ENCODE data around the gene AADACL4. TPM values are rescaled to one million over a fixed set of nuclear protein-coding genes. Genes with fewer than 3 reads are reported as not detected.

The AADACL4 gene
- total and polyA plus RNA-seq, 9 of the 15 experiments (the other 6 are each of a cell fraction or from before 2014, with no cell fraction given), result not detected

- TF ChIP-seq ETV6 (IDR thresholded peaks at IDR 0.05; ENCODE audit: borderline replicate concordance in 1 of 2, low read depth in 2 of 2, low read length in 1 of 2) (no peak), ETV6 (CRISPR knock-in tag; IDR thresholded peaks at IDR 0.05; ENCODE audit: borderline replicate concordance) (no peak), CHD2 (IDR thresholded peaks at IDR 0.05; ENCODE audit: low read depth, low read length) (no peak), MITF (IDR thresholded peaks at IDR 0.05) (no peak), MEF2D (tag; conservative IDR thresholded peaks at IDR 0.05; ENCODE audit: low read depth) (peak; percentile 85), KDM1A (IDR thresholded peaks at IDR 0.05) (peak; percentile 100), XRCC3 (IDR thresholded peaks at IDR 0.05) (no peak), SP1 (CRISPR knock-in tag; IDR thresholded peaks at IDR 0.05) (peak; percentile 64; the same call in 1 of the 2 replicates), PRMT5 (CRISPR knock-in tag; IDR thresholded peaks at IDR 0.05) (no peak), POLR2AphosphoS2 (IDR thresholded peaks at IDR 0.05; ENCODE audit: low read length) (no peak), ZNF431 (CRISPR knock-in tag; IDR thresholded peaks at IDR 0.05) (no peak), RFX5 (IDR thresholded peaks at IDR 0.05; ENCODE audit: low read depth, low read length) (no peak), RAD21 (CRISPR knock-in tag; conservative IDR thresholded peaks at IDR 0.05 in 1 of 2, IDR thresholded peaks at IDR 0.05 in 1 of 2) (peak; percentile 19 to 34; a peak in 3 of 4 replicates), RUNX1 (IDR thresholded peaks at IDR 0.05; ENCODE audit: low read depth) (peak; percentile 91), CHAMP1 (IDR thresholded peaks at IDR 0.05) (no peak; the same call in 1 of the 2 replicates), NONO (IDR thresholded peaks at IDR 0.05; ENCODE audit: low read depth in 2 of 2, low read length in 1 of 2) (0 out of 4 replicates have a peak, but pooled peaks of 1 of the 2 experiments have one; percentile 16), ZNF217 (CRISPR knock-in tag; IDR thresholded peaks at IDR 0.05) (no peak), CBX3 (IDR thresholded peaks at IDR 0.05; ENCODE audit: borderline replicate concordance in 1 of 2, low read length in 2 of 2) (peak in 1 of 2 experiments; percentile 83; a peak in 1 of 3 replicates), GTF2E2 (tag; IDR thresholded peaks at IDR 0.05) (no peak), TEAD1 (CRISPR knock-in tag; IDR thresholded peaks at IDR 0.05) (peak; percentile 69 to 90), ZNF184 (CRISPR knock-in tag; IDR thresholded peaks at IDR 0.05) (no peak), E2F4 (CRISPR knock-in tag; IDR thresholded peaks at IDR 0.05; ENCODE audit: low read depth) (no peak), HMG20B (CRISPR knock-in tag; IDR thresholded peaks at IDR 0.05) (no peak)
Observed at GRCh38 chr1:12604114-12604874, 39.6 kb upstream of the AADACL4 start (continued).

All from K562 (cell line).